ENCODE results near the gene PRDM16. TPM values are rescaled to one million over a fixed set of nuclear protein-coding genes. Genes with fewer than 3 reads are reported as not detected.

The PRDM16 gene
- total RNA-seq, 1 experiment from 2014 or later = 0.17 TPM

- H2BK20ac ChIP-seq (ENCODE audit: low read depth, low read length, poor library complexity, severe bottlenecking) = no peak overlapping the region
- H3K56ac ChIP-seq (ENCODE audit: insufficient read length, low read depth, low read length) = no peak overlapping the region
- H3K79me2 ChIP-seq (ENCODE audit: insufficient read depth, low read length) = no peaks in the 10 kb centered on the region; the same call in 1 of the 2 replicates
- peak overlapping the region; percentile 38 for H3K4me2 ChIP-seq (ENCODE audit: insufficient read depth, insufficient read length, low read length)
- H3K4ac ChIP-seq (ENCODE audit: low read depth, low read length) = no peak overlapping the region
- Mint-ChIP-seq H3K36me3 (ENCODE audit: insufficient read depth in 1 of 3, low read depth in 3 of 3) (peaks cover 0 to 20% (median 16%) of the 10 kb centered on the region in 3 experiments; a peak in 4 of 7 replicates), H3K4me3 (peak overlapping the region; percentile 81 to 84), H3K4me1 (peaks cover 9 to 27% of the 10 kb centered on the region in 2 experiments), H3K9me3 (peaks cover 0 to 3% of the 10 kb centered on the region in 2 experiments; a peak in 1 of 5 replicates), H3K27me3 (ENCODE audit: low read depth) (peaks cover 4% of the 10 kb centered on the region), H3K27ac (peak overlapping the region; percentile 87 to 95 (median 91); a peak in 5 of 7 replicates)
- no peak overlapping the region for H2BK5ac ChIP-seq (ENCODE audit: insufficient read length, low read length)
- H3T11ph ChIP-seq (ENCODE audit: low read length) = no peak overlapping the region
- no CpG with 5 or more reads among the region's 46 CpGs for WGBS (ENCODE audit: extremely low coverage, insufficient read length, low lambda C conversion rate)
- peak overlapping the region; percentile 59 for H3K14ac ChIP-seq (ENCODE audit: insufficient read depth, low read length)
- H2BK12ac ChIP-seq (ENCODE audit: insufficient read length, low read depth, low read length) = no peak overlapping the region
- H4K5ac ChIP-seq (ENCODE audit: insufficient read length, low read depth, low read length) = no peak overlapping the region
- H3K9me3 ChIP-seq (ENCODE audit: control insufficient read depth, low read depth, low read length) = no peaks in the 10 kb centered on the region
- no peak for TF ChIP-seq CTCF (conservative IDR thresholded peaks at IDR 0.05)
- H2AFZ ChIP-seq (ENCODE audit: low read length) = no peak overlapping the region
- H2AK5ac ChIP-seq (ENCODE audit: insufficient read length, low read length) = no peak overlapping the region
- peak; percentile 85 for DNase-seq
- no peak overlapping the region for H2BK15ac ChIP-seq (ENCODE audit: low read depth, low read length)
- H3K27ac ChIP-seq (ENCODE audit: insufficient read length, low read depth, low read length) = no peak overlapping the region
- no peak overlapping the region for H3K23ac ChIP-seq (ENCODE audit: insufficient read length, low read depth, low read length)
- no peak overlapping the region for H4K91ac ChIP-seq (ENCODE audit: insufficient read length, low read depth, low read length)
- H3K4me1 ChIP-seq (ENCODE audit: insufficient read depth, low read length) = no peaks in the 10 kb centered on the region
- no peak overlapping the region for H3K9ac ChIP-seq (ENCODE audit: extremely low read depth, insufficient read length, low read length)
- peaks cover 7% of the 10 kb centered on the region for H3K79me1 ChIP-seq (ENCODE audit: insufficient read depth, low read depth, low read length, poor library complexity, severe bottlenecking)
- H3K23me2 ChIP-seq (ENCODE audit: insufficient read length, low read depth, low read length, poor library complexity, severe bottlenecking) = peaks cover 3% of the 10 kb centered on the region
- no peak overlapping the region for H4K8ac ChIP-seq (replicated peaks; ENCODE audit: insufficient read length, low read depth, low read length)
- no peak overlapping the region for H2BK120ac ChIP-seq (ENCODE audit: low read depth, low read length, poor library complexity, severe bottlenecking)
- peak overlapping the region; percentile 16 for H3K18ac ChIP-seq (ENCODE audit: insufficient read length, low read depth, low read length)
- no peaks in the 10 kb centered on the region for H3K27me3 ChIP-seq (ENCODE audit: insufficient read depth, low read length)
- H4K20me1 ChIP-seq (ENCODE audit: control insufficient read depth, insufficient read depth, insufficient read length) = no peaks in the 10 kb centered on the region
These were observed 386.0 kb downstream of the PRDM16 start for GRCh38 chr1:3454811-3455618.

Measured in H9 (cell line).